Activated B cell treated with CpG ODN at 0.5 μM for 24 hours (primary cell): ENCODE measurements around the gene PRKCH. TPM values are rescaled to one million over a fixed set of nuclear protein-coding genes. Genes with fewer than 3 reads are reported as not detected.

Source experiments
- ATAC-seq: fragments of 200-7000 bp; cut with Tn5 transposase; one replicate; pipeline ENCODE4 v1.10.0; 2021; ENCODE audit warnings: low read depth, mild to moderate bottlenecking, moderate library complexity
- CTCF ChIA-PET: fragments of 350-600 bp; sonication (Branson Sonifier 250); formaldehyde crosslinking; loops from one replicate; lab custom pipeline; 2021; ENCODE audit warnings: antibody characterized with exemption; lab: Charles Lee
- POLR2A ChIA-PET: fragments of 350-600 bp; sonication (Branson Sonifier 250); formaldehyde crosslinking; loops from one replicate; lab custom pipeline; 2021; ENCODE audit warnings: antibody characterized with exemption; lab: Charles Lee
- DNase-seq: peaks from one replicate; pipeline ENCODE4 v3.0.0; 2022
- H3K27ac Mint-ChIP-seq: one replicate; pipeline ENCODE4 v1.8.0; 2020; ENCODE audit warnings: mixed read lengths
- H3K27me3 Mint-ChIP-seq: one replicate; pipeline ENCODE4 v1.8.0; 2021; ENCODE audit warnings: mixed read lengths
- H3K36me3 Mint-ChIP-seq: one replicate; pipeline ENCODE4 v1.8.0; 2021; ENCODE audit warnings: low read depth, mixed read lengths
- H3K4me1 Mint-ChIP-seq: one replicate; pipeline ENCODE4 v1.8.0; 2021; ENCODE audit warnings: mixed read lengths
- H3K4me3 Mint-ChIP-seq: one replicate; pipeline ENCODE4 v1.8.0; 2020; ENCODE audit warnings: mild to moderate bottlenecking, mixed read lengths
- H3K9me3 Mint-ChIP-seq: one replicate; pipeline ENCODE4 v1.8.0; 2020; ENCODE audit warnings: mixed read lengths
- CTCF ChIP-seq: fragments of 200-600 bp; IDR thresholded peaks from one replicate; pipeline ENCODE4 v1.8.0; 2022; ENCODE audit warnings: antibody characterized with exemption, mild to moderate bottlenecking
- intact Hi-C: fragments of 100-400 bp; cut with micrococcal nuclease; formaldehyde crosslinking; loops from one replicate; pipeline ENCODE4 v1.15.1; 2024
- total RNA-seq: library from RNA; stranded (reverse); gene quantifications from 2 replicates; pipeline ENCODE4 v1.2.3, GENCODE V29; 2022

Gene PRKCH
- total RNA-seq, 1 donor from 2014 or later = 4.6 TPM

DNA sequence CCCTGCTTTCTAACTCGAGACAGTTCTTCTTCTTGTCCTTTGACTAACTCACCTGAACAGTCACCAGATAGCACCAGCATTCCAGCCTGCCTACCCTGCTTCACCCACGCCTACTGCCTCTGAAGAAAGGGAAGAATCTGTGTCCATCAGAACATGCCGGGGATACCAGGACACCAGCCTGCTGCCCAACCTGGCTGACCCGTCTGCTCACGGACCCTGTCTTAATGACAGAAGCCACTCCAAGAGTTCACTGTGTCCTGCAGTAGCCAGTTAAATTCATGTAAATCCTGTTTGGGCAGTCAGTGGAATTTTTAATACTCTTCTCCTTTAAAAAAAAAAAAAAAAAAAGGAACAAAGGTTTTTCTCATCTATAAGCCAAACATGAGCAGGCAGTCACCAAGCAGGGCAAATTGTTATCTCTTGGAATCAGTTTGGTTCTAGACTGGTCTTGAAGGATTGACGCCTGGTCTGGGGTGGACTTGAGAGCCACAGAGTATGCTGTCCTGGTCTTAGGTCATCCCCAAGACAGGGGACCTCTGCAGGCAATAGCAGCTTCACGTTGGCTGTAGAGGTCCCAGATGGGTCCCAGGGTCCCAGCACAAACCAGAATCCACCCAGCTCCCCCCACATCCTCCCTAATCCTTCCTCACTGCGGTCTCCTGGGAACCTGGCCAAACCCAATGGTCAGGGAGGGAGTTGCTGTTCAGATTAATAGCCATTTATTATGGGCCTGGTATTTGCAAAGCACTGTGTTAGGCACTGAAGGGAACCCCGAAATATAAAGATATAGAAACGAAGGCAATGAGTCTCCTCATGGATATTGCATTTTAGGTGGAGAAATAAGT, 192.8 kb downstream of the PRKCH start:
- intact Hi-C loops = no loop called here
- Mint-ChIP-seq H3K4me1 (peaks cover 38% of the 10 kb centered on the region), H3K4me3 (no peak overlapping the region), H3K27me3 (no peaks in the 10 kb centered on the region), H3K9me3 (no peaks in the 10 kb centered on the region), H3K36me3 (no peaks in the 10 kb centered on the region), H3K27ac (no peak overlapping the region)
- TF ChIP-seq CTCF = no peak
- ChIA-PET CTCF (no interaction called here), POLR2A (interaction anchor here (1.7 kb wide), 1 partner anchor 11 kb away, joined by 5 read pairs; no protein-coding TSS in a partner anchor)
- ATAC-seq = no peak
- DNase-seq = no peak

GRCh38 chr14:61514927-61515326, 193.5 kb downstream of the PRKCH start:
- no peak for ATAC-seq

DNA sequence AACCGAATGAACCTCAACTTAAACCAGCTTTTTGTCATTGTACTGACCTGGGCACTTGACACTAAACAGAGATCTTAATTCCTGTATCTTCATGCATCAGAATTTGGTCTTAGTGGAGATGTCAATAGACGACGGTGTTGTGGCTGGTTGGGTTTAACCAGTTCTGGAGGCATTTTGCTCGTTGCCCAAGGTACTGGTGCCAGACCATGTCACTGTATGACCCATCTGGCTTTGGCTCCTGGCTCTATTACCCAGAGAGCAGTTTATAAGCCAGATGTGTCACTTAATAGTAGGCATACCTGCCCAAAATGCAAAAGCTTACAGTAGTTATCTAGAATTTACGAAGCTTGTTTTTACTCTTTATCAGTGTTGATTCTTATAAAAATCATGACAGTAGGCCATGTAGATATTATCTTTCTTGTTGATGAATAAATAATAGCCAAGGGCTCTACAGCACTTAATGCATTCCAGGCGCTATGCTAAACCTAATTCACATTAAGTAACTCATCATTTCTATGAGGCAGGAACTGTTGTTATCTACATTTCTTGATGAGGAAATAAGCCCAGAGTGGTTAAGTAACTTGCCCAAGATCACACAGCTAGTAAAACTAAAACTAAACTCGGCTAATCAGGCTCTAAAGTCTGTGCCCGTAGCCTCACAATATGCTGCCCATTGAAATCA, 194.2 kb downstream of the PRKCH start:
- Mint-ChIP-seq H3K27me3 (no peaks in the 10 kb centered on the region), H3K36me3 (no peaks in the 10 kb centered on the region), H3K9me3 (no peaks in the 10 kb centered on the region), H3K27ac (no peak overlapping the region), H3K4me1 (peaks cover 29% of the 10 kb centered on the region), H3K4me3 (no peak overlapping the region)
- ChIA-PET CTCF (no interaction called here), POLR2A (no interaction called here)
- no peak for TF ChIP-seq CTCF
- intact Hi-C loops = no loop called here
- ATAC-seq (no peak), DNase-seq (no peak)

More at GRCh38 chr14:61514927-61515326, 193.5 kb downstream of the PRKCH start:
- ChIA-PET POLR2A (no interaction called here), CTCF (no interaction called here)
- Mint-ChIP-seq H3K27me3 (no peaks in the 10 kb centered on the region), H3K27ac (no peak overlapping the region), H3K9me3 (no peaks in the 10 kb centered on the region), H3K36me3 (no peaks in the 10 kb centered on the region), H3K4me1 (peaks cover 35% of the 10 kb centered on the region), H3K4me3 (no peak overlapping the region)
- intact Hi-C loops = no loop called here
- no peak for TF ChIP-seq CTCF
- DNase-seq = no peak

- TF ChIP-seq CTCF = no peak
- intact Hi-C loops = no loop called here
- no peak overlapping the region for H3K4me3 Mint-ChIP-seq
- H3K9me3 Mint-ChIP-seq = no peaks in the 10 kb centered on the region
- peaks cover 22% of the 10 kb centered on the region for H3K4me1 Mint-ChIP-seq
- H3K27ac Mint-ChIP-seq = no peak overlapping the region
- no peaks in the 10 kb centered on the region for H3K27me3 Mint-ChIP-seq
- ChIA-PET CTCF (no interaction called here), POLR2A (no interaction called here)
- H3K36me3 Mint-ChIP-seq = no peaks in the 10 kb centered on the region
- no peak for ATAC-seq
- DNase-seq = no peak
Observed at GRCh38 chr14:61516118-61516743, 194.9 kb downstream of the PRKCH start.
